Mucosa of gallbladder (tissue), 1 donor: ENCODE results near the gene VAV2. TPM values are rescaled to one million over a fixed set of nuclear protein-coding genes. Genes with fewer than 3 reads are reported as not detected.
"Not testable (repeated sequence)": the region's sequence is repeated elsewhere in the genome, so short reads cannot be mapped to it uniquely, and the experiment has no call there.

Experiments used
- DNase-seq: peaks from one replicate; pipeline ENCODE4 v3.0.0-alpha.2; 2020; ENCODE audit warnings: low spot score
- total RNA-seq: library from RNA; stranded (reverse); gene quantifications from one replicate; pipeline ENCODE4 v1.2.1, GENCODE V29; 2021
- donor health status: DM: no; HTN: no; CAD: no.

Gene VAV2
- total RNA-seq, 1 donor from 2014 or later = 64.4 TPM

DNA sequence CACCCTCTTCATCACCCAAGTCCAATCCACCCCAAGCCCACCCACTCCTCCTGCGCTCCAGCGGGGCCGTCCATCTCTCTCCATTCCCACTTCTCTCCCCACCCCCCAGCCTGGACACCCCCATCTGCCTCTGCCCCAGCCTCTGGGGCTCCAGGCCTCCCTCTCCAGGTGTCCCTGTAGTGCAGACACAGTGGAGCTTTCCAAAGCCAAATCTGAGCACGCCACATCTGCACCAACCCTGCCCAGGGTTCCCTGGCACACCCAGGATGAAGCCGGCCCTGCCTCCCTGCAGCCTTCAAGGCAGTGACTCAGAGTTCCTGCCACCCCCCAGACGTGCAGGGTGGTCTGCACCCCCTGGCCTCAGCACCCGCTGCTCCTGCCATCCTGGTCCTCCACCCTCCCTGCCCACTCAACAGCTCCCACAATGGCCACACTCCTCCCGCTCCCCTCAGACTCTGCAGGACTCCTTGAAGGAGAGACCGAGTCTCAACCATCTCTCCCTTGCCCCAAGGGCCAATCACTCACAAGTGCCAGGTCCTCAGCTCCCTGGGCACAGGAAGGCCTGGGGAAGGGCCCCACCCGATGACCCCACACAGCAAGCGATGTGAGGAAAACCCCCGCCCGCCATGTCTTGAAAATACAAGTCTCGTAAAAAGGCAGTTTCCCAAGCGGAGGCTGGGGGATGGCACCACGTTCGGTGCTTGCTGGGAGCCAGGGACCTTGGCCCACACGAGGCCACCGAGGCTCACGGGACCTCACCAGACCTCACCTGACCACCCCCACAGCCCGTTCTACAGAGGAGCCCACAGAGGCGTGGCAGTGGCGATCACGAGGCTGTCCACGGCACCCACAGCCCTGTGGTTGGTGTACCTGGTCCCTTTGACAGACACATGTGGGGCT is 22.2 kb downstream of the VAV2 start:
- no peak for DNase-seq

GRCh38 chr9:133968966-133969617 is 23.0 kb downstream of the VAV2 start:
- no peak for DNase-seq

GRCh38 chr9:133968428-133968827 is 23.7 kb downstream of the VAV2 start:
- DNase-seq = no peak

- no peak for DNase-seq
These were observed 24.9 kb downstream of the VAV2 start for GRCh38 chr9:133967024-133967741.

DNA sequence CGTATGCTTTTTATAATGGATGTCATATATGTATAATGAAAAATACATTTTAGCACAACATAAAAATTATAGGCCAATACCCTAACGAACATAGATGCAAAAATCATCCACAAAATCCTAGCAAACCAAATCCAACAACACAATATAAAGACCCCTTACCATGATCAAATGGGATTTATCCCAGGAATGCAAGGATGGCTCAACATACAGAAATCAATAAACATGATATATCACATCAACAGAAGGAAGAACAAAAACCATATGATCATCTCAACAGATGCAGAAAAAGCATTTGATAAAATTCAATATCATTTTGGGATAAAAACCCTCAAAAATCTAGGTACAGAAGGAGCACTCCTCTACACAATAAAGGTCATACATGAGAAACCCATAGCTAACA is 27.7 kb downstream of the VAV2 start:
- no peak for DNase-seq

DNA sequence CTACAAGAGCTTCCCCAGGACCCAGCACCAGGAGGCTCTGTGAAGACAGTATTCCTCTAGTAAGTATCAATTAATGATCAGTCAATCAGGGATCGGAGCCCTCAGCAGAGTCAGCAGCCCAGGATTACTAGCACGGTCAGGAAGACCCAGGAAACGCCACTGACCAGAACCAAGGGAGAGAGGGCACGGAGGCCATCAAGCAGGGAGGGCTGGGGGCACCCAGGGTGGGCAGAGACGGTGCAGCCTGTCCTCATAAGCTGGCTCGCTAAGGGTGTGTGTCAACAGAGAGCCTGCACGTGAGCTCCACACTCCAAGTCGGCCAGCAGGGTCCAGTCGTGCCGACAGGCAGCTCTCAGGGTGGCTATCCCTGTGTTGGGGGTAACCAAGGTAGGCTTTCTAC is 29.0 kb downstream of the VAV2 start:
- no peak for DNase-seq

DNA sequence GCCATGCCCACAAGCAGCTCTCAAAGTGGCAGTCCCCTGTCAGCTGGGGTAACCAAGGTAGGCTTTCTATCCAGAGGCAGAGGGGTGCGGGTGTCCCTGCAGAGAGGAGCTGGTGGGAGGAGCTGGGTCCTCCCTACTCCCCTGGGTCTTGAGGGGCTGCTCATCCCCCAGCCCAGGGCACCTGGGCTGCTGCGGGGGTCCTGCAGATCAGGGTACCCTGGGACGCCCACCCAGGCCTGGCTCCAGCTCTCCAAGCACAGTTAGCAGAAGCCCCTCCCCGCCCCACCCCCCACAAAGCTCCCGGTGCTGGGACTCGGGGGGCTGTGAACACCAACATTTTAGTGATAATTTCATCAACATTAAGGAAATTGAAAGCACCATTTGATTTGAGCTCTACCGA is 29.8 kb downstream of the VAV2 start:
- no peak for DNase-seq

GRCh38 chr9:133961226-133962165 is 30.6 kb downstream of the VAV2 start:
- DNase-seq = no peak

DNA sequence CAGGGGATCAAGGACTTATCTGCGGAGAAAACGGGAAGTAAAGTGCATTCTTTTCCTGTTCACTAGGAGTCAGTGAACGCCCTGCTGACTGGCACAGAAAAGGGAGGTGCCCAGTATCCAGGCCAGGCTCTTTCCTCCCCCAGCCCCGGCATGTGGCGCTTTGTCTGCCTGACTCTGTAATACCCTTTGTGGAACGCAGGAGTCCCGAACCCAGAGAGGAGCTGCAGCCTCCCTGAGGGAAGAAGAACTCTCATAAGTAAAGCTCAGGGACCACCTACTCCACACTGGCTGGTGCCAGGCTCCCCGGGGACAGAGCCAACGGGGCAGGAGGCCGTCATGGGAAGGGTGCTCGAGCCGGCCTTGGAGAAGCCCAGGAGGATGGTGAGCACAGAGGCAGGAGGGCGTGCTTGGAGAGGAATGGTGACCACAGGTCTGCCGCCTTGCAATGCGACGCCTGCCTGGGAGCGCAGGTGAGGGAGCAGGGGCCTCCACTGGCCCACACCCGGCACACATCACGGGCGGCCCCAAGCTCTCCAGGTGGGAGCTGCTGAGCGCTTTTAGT is 31.5 kb downstream of the VAV2 start:
- DNase-seq = no peak

- no peak for DNase-seq
These were observed 32.1 kb downstream of the VAV2 start for GRCh38 chr9:133959966-133960567.

DNA sequence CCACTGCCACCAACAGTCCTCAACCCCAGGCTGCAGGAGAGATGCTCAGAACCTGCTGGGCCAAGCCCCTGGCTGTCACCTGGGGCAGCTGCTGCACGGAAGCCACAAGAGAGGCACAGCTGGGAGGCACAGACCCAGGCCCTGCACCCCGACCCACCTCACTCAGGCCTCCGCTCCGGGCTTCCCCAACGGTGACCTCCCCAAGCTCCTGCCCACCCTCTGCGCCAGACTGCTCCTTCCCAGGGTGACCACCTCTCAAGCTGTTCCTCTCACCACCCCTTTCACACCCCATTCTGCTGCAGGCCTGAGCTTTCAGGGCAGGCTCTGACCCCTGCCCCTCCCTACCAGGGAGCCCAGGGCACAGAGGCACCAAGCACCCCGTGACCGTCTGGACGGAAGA is 33.0 kb downstream of the VAV2 start:
- DNase-seq = no peak

DNA sequence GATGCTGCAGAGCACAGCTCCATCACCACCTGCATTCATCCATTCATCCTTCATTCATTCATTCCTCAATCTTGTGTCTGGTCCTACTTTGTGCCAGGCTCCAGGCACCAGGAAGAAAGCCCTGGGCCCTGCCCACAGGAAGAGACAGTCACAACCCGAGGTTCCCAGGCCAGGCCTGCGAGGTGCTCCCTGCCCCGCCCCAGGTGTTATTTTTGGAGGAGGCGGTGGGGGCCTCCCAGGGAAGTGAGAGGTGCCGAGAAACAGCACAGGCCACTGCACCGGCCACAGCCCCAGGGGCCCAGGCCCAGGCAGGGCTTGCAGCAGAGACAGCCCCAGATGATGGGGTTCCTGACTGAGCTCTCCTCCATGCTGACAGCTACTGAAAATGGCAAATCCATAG is 33.4 kb downstream of the VAV2 start:
- no peak for DNase-seq

DNA sequence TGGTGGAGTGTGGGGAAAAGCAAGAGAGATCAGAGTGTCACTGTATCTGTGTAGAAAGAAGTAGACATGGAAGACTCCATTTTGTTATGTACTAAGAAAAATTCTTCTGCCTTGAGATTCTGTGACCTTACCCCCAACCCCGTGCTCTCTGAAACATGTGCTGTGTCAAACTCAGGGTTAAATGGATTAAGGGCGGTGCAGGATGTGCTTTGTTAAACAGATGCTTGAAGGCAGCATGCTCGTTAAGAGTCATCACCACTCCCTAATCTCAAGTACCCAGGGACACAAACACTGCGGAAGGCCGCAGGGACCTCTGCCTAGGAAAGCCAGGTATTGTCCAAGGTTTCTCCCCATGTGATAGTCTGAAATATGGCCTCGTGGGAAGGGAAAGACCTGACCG is 34.4 kb downstream of the VAV2 start:
- not testable (repeated sequence) for DNase-seq

GRCh38 chr9:133957328-133957727 is 34.8 kb downstream of the VAV2 start:
- DNase-seq = no peak

GRCh38 chr9:133956520-133957076 is 35.5 kb downstream of the VAV2 start:
- no peak for DNase-seq

DNA sequence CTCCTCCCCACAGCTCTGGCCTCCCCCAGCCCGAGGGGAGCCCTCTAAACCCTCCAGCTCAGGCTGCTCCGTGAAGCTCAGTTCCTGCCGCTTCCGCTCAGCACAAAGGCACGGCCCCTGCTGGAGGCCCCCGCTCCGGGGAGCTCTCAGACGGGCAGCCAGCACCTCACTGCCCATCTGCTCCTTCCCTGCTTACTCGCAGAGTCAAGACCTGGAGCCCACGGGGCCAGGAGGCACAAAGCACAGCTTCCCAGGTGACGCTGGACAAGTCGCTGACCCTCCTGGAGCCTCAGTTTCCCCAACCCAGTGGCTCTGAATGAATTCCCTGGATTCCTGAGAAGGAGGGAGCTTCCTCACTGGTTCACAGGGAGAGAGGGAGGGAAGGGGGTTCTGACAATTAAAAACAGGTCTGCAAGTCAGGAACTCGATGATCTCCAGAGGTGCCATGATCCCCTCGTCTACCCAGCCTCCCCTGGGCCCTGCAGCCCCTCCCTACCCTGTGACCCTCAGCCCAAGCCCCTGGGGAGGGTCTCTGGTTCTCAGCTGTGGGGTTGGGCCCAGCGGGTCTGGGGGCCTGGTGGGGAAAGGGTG is 36.2 kb downstream of the VAV2 start:
- no peak for DNase-seq

- no peak for DNase-seq
These were observed 37.1 kb downstream of the VAV2 start for GRCh38 chr9:133954862-133955529.

DNA sequence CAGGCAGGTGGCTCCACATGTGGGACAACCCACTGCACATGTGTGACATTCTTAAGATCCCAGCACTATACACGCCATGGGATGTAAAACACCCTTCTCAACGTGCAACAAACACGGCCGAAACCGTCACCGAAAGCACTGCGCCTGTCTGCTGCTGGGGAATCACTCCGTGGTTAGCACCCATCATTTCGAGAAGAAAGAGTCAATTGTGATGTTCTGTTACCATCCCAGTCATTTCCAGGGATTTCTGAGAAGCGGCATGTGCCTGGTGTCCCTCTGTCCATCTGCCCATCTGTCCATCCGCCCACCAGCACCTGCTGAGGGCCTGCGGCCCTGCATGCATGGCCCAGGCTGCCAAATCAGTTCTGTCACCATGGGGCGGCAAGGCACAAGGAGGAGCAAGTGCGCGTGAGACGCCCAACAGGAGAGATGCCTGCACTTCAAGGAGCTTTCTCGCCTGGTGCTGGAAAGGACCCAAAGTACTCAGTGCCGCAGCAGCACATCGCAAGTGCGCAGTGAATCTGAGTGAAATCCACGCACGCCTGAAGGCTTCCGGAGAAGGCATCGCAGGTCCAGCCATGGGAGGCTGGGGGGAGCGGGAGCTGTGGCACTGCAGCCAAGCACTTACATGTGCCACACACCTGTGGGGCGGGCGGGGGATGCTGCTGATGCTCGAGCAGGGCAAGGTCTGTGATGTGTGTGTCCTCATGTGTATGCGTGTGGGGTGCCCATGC is 38.0 kb downstream of the VAV2 start:
- DNase-seq = no peak

DNA sequence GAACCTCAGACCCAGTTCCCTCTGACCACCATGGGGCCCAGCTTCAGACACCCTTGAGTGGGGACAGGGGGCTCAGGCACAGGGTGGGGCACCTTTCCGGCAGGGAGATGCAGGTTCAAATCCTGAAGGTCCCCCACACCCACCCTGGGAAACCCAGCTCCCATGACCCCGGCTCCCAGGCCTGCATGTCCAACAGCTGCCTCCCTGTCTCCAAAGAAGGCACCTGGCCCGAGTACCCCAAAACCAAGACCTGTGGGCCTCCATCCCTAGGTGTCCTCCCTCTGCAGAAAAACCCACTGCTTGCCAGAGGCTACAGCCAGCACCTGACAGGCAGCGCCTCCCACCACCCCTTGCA is 38.5 kb downstream of the VAV2 start:
- DNase-seq = no peak
